Dendritic cell treated with granulocyte-macrophage colony-stimulating factor and Interleukin-4, amounts not matched to agents 40 ng/mL and 50 ng/mL, for 4 days (primary cell): ENCODE measurements around the gene TRIP13.

ENCODE experiments used
- H3K27ac Mint-ChIP-seq: one replicate; pipeline ENCODE4 v1.8.0; 2022; ENCODE audit warnings: mild to moderate bottlenecking, mixed read lengths
- H3K27me3 Mint-ChIP-seq: one replicate; pipeline ENCODE4 v1.8.0; 2022; ENCODE audit warnings: mild to moderate bottlenecking, mixed read lengths
- H3K36me3 Mint-ChIP-seq: one replicate; pipeline ENCODE4 v1.8.0; 2022; ENCODE audit warnings: low read depth, mixed read lengths
- H3K4me1 Mint-ChIP-seq: one replicate; pipeline ENCODE4 v1.8.0; 2022; ENCODE audit warnings: low read depth, mixed read lengths
- H3K4me3 Mint-ChIP-seq: one replicate; pipeline ENCODE4 v1.8.0; 2022; ENCODE audit warnings: mild to moderate bottlenecking, moderate library complexity, mixed read lengths
- H3K9me3 Mint-ChIP-seq: one replicate; pipeline ENCODE4 v1.8.0; 2022; ENCODE audit warnings: mixed read lengths
- intact Hi-C: fragments of 100-400 bp; cut with micrococcal nuclease; formaldehyde crosslinking; loops from one replicate; pipeline ENCODE4 v1.15.0; 2022

The TRIP13 gene

DNA sequence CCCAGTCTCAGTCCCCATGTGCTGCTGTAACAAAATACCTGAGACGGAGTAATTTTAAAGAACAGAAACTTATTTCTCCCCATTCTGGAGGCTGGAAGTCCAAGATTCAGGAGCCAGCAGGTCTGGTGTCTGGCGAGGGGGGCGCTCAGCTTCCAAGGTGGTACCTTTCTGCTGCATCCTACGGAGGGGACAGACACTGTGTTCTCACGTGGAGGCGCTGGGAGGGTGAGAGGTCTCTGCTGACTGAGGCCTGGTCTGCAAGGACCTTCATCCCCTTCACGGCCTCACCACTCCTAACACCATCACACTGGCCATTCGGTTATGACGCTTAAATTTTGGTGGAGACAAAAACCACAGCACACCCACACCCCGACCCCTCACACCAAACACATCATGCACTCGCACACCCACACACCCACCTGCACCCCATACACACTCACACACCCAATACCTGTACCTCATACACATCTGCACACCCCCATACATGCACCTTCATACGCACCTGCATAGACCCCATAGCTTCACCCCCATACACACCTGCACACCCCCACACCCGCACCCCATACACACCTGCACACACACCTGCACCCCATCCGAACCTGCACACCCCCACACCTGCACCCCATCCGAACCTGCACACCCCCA, 32.1 kb upstream of the TRIP13 start:
- H3K4me1 Mint-ChIP-seq: no peaks in the 10 kb centered on the region
- no peaks in the 10 kb centered on the region for H3K9me3 Mint-ChIP-seq
- no peak overlapping the region for H3K27ac Mint-ChIP-seq
- peaks cover 54% of the 10 kb centered on the region for H3K36me3 Mint-ChIP-seq
- H3K27me3 Mint-ChIP-seq: no peaks in the 10 kb centered on the region
- H3K4me3 Mint-ChIP-seq: no peak overlapping the region
- intact Hi-C loops: no loop called here

DNA sequence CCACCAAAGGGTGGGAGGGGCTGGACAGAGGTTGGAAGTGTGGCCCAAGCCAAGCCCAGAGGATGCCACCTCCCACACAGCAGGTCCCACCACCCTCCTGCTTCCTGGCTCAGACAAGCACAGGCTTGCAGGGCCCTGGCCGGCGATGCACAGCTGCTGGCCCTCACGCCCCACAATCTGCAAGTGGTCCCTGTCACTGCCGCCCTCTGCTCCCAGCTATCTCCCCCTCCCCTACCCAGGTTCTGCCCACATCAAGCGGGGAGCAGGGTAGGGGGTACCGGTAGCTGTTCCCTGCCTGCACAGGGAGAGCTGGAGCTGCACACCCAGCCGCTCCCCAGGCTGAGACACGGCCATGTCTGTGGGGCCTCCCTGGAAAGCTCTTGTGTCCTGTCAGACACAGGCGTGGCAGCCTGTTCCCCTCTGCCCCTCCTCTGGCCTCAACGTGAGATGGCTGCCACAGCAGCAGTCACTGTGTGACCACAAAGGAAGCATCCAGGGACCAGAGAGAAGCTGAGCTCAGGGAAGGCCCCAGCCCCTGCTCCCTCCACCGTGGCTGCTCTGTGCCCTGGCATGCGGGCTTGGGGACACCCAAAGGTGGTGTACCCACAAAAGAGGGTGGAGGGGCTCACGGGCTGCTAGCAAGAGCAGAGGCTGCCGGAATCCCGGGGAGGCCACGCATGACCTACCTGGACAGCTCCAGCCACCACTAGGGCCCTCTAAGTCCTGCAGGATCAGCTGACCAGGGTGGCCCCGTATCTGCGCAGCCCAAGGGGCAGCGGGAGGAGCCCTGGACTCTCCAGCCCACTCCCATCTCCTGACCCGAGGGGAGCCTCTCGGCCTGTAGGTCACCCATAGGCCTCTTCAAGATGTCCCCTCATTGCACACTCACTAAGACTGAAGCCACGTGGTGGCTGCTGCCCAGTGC, 31.0 kb upstream of the TRIP13 start:
- Mint-ChIP-seq H3K9me3 (no peaks in the 10 kb centered on the region), H3K36me3 (peaks cover 65% of the 10 kb centered on the region), H3K4me1 (no peaks in the 10 kb centered on the region), H3K27me3 (no peaks in the 10 kb centered on the region), H3K27ac (no peak overlapping the region), H3K4me3 (no peak overlapping the region)
- intact Hi-C loops: no loop called here

DNA sequence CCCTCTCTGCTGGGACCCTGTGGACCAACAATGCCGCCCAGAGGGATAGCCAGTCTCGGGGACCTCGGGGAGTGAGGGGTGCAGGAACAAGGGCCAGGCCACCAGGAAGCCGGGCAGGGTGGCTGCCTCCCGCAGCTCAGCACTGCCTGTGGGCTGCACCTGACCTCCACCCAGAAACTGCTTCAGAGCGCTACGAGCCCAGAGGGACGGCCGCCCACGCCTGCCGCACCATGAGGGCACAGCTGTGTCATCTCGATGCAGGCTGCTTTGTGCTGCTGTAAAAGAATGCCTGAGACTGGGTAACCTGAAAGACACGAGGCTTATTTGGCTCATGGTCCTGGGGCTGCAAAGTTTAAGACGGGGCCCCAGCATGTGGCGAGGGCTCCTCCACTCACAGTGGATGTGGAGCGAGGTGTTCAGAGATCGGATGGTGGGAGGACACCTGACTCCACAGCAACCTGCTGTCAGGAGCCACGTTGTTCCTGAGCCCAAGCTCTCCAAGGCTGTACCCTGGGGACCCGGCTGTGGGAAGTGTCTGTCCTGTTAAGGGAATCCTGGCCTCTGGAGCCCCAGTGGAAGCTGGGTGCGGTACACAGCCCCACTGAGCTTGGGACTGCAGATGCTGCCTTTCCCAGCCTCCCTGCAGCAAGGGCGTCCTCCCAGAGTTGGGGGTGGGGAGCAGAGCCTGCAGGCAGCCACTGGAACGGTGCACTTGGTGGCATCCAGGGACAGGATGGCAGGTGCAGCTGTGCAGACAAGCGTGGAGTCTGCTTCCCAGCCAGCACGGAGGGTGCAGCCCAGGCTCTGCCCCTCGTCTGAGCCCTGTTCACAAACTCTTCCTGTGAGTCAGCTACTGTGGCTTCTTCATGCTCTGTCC, 30.1 kb upstream of the TRIP13 start:
- no peak overlapping the region for H3K4me3 Mint-ChIP-seq
- no peak overlapping the region for H3K27ac Mint-ChIP-seq
- peaks cover 74% of the 10 kb centered on the region for H3K36me3 Mint-ChIP-seq
- H3K27me3 Mint-ChIP-seq: no peaks in the 10 kb centered on the region
- H3K9me3 Mint-ChIP-seq: no peaks in the 10 kb centered on the region
- H3K4me1 Mint-ChIP-seq: no peaks in the 10 kb centered on the region
- intact Hi-C loops: no loop called here

DNA sequence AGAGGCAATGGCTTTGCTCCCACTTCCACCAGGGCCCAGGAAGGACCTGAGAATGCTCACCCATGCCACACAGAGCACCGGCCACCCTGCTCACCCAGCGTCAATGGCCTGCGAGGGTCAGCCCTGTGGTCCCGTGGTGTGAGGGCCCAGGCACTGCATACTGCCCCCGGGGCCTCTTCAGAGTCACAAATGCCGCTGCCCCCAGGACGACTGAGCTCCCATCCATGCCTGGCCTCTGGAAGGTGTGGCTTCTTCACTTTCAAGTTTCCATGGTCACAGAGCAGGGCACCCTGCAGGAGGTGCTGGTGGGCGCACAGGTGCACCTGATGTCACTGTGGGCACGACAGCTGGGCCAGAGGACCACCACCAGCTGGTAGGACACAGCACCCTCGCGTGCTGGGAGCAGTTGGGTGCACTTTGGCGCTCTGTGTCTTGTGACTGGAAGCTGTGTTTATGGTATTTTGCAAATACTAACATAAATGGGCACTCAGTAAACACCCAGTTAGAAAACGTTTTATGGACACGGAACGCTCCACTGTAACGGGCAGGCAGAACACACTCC, 29.4 kb upstream of the TRIP13 start:
- intact Hi-C loops: no loop called here
- no peak overlapping the region for H3K4me3 Mint-ChIP-seq
- no peaks in the 10 kb centered on the region for H3K4me1 Mint-ChIP-seq
- H3K9me3 Mint-ChIP-seq: no peaks in the 10 kb centered on the region
- no peak overlapping the region for H3K27ac Mint-ChIP-seq
- no peaks in the 10 kb centered on the region for H3K27me3 Mint-ChIP-seq
- peaks cover 81% of the 10 kb centered on the region for H3K36me3 Mint-ChIP-seq

DNA sequence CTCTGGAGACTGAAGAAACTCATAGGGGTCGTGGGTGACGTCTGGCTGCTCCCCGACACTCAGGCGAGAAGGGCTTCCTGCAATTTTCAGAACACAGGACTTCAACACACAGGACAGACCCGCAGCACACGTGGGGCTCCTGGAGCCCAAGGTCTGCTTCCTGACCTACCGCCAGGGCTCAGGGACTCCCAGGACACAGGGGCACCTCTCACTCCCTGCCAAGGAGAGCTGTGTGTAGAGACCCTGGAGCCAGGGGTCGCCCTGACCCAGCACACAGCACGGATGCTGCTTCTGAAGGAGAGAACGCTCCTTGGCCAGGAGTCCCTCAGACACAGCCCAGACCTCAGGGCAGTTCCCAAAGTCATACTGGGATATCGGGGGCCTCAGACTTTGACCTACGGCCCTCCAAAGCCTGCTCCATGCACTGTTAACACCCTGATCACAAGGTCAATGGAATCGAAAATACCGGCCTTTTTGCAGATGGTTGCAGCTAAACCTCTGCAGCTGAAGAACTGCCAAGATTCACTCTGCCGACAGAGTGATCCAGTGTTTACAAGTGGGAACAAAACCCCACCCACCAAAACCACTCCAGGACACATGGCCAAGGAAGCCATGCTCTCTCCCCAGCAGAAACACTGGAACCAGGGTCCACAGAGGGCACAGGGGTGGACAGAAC, 28.1 kb upstream of the TRIP13 start:
- Mint-ChIP-seq H3K9me3 (no peaks in the 10 kb centered on the region), H3K4me3 (no peak overlapping the region), H3K36me3 (peaks cover 87% of the 10 kb centered on the region), H3K27ac (no peak overlapping the region), H3K27me3 (no peaks in the 10 kb centered on the region), H3K4me1 (no peaks in the 10 kb centered on the region)
- intact Hi-C loops: no loop called here

DNA sequence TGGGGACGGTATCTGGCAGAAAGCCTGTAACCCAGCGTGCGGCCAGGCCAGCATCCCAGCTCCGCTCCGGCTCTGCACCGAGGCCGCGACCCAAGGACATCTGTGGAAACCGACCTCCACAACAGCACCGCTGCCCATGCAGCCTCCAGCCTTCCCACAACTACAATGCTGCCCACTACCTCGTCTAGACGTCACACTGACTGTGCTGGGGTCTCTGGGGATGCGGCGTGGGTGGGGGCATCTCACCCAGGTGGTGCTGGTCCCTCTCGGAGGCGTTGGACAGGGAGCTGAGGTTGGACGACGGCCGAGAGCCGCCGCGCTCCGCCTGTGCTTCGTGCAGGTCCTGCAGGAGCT, 27.5 kb upstream of the TRIP13 start:
- Mint-ChIP-seq H3K4me1 (no peaks in the 10 kb centered on the region), H3K9me3 (no peaks in the 10 kb centered on the region), H3K27ac (no peak overlapping the region), H3K4me3 (no peak overlapping the region), H3K27me3 (no peaks in the 10 kb centered on the region), H3K36me3 (peaks cover 93% of the 10 kb centered on the region)
- intact Hi-C loops: no loop called here

DNA sequence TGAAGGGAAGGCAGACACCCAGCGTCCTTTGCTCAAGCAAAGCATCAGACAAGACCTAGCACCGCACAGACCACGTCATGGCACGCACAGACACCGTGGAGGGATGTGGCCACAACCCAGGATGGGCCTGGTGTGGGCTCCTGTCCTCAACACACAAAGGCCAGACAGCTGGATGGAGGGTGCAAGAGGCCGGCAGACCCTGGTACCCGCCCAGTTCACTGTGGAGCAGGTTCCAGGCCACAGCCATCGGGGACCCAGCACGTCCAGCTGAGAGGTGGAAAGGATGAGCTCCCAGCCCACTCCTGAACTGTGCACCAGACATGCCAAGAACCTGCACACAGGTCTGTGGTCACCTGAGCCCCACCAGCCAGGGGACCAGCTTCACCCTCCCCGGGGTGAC, 26.9 kb upstream of the TRIP13 start:
- Mint-ChIP-seq H3K9me3 (no peaks in the 10 kb centered on the region), H3K4me1 (no peaks in the 10 kb centered on the region), H3K36me3 (peaks cover 95% of the 10 kb centered on the region), H3K4me3 (no peak overlapping the region), H3K27ac (no peak overlapping the region), H3K27me3 (no peaks in the 10 kb centered on the region)
- intact Hi-C loops: no loop called here

DNA sequence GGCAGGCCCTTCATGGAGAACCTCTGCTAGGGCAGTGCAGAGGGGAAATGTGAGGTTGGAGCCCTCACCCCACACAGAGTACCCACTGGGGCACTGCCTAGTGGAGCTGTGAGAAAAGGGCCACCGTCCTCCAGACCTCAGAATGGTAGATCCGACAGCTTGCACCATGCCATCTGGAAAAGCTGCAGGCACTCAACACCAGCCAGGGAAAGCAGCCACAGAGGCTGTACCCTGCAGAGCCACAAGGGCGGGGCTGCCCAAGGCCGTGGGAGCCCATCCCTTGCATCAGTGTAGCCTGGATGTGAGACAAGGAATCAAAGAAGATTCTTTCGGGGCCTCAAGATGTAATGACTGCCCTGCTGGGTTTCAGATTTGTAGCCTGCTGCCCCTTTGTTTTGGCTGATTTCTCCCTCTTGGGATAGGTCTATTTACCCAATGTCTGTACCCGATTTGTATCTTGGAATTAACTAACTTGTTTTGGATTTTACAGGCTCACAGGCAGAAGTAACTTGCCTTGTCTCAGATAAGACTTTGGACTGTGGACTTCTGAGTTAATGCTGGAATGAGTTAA, 25.3 kb upstream of the TRIP13 start:
- Mint-ChIP-seq H3K4me1 (no peaks in the 10 kb centered on the region), H3K27me3 (no peaks in the 10 kb centered on the region), H3K9me3 (no peaks in the 10 kb centered on the region), H3K27ac (no peak overlapping the region), H3K4me3 (no peak overlapping the region), H3K36me3 (peaks cover 100% of the 10 kb centered on the region)
- intact Hi-C loops: no loop called here

DNA sequence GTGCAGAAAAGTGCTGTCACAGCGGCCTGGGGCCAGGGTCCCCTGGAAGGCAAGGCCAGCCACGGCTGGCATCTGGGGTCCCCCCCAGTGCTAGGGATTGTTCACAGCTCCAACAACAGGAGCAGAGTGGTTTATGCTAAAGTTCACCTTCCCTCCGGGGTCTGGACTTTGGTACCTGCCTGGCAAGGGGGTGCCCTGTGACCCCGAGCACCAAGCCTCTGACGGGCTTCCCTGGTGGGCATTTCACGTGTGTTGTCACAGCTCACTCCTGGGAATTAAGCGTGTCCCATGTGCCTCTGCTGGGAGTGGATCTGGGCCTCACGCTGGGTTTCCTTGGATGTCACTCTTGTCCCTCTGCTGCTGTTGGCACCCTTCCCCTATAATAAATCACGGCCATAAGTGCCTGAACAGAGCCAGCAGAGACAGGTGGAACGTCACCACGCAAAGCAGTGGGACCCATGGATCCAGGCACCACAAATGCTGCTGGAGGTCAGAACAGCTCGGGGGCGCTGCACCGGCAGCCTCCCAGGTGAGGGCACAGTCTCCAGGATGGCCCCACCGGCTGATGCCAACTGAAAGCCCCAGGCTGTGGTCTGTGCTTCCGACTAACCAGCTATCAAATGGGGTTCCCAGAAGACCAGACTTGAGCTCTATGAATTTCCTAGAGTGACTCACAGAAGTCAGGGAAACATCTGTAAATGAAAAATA, 24.1 kb upstream of the TRIP13 start:
- Mint-ChIP-seq H3K4me1 (peaks cover 7% of the 10 kb centered on the region), H3K9me3 (no peaks in the 10 kb centered on the region), H3K4me3 (no peak overlapping the region), H3K36me3 (peaks cover 100% of the 10 kb centered on the region), H3K27me3 (no peaks in the 10 kb centered on the region), H3K27ac (no peak overlapping the region)
- intact Hi-C loops: no loop called here

DNA sequence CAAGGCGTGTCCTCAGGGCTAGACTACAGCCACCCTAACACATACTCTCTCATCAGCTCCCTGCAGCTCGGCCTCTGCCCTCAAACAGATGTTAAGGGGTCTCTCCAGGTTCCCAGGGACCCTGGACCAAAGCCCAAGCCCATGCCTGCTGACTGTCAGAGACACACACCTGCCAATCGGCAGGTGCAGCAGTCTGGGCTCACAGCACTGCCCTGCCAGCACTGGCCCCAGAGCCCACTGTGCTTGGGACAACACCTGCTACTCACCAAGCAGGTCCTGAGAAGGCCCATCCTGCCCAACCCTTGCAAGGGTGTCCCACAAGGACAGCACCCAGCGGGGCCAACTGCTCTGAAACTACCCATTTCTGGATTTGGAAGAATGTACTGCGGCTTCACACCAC, 21.7 kb upstream of the TRIP13 start:
- peaks cover 100% of the 10 kb centered on the region for H3K36me3 Mint-ChIP-seq
- no peak overlapping the region for H3K27ac Mint-ChIP-seq
- intact Hi-C loops: no loop called here

DNA sequence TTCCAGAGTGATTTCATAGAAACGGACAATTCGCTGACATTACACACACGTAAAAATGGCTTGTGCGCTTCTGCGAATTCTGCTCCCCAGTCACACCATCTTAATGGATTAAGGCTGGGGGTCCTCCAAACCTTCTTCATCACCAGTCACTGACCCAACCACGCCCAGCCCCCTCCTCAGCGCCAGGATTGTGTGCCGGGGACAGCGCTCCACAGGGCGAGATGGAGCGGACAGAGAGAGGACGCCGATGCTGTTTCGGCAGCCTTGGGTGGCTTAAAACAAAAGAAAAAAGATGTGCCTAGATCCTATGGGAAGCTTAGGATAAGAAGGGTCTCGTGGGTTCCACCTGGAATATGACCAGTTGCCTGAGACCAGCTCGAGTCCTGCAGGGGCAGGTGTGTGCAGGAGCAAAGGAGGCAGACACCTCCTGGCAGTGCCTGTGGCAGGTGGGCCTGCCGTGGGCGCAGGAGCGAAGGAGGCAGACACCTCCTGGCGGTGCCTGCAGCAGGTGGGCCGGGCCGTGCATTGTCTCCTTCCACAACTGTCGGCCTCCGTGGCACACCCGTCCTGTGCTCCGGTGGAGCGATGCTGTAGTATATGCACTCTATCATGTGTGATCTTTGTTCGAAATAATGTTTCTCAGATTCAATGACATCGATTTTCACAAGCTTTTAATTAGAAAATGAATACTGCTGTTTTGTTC, 20.9 kb upstream of the TRIP13 start:
- no peak overlapping the region for H3K4me3 Mint-ChIP-seq
- H3K27me3 Mint-ChIP-seq: no peaks in the 10 kb centered on the region
- peaks cover 11% of the 10 kb centered on the region for H3K4me1 Mint-ChIP-seq
- intact Hi-C loops: no loop called here
- no peak overlapping the region for H3K27ac Mint-ChIP-seq
- H3K9me3 Mint-ChIP-seq: no peaks in the 10 kb centered on the region
- H3K36me3 Mint-ChIP-seq: peaks cover 100% of the 10 kb centered on the region

More for the DNA sequence above, 21.7 kb upstream of the TRIP13 start:
- Mint-ChIP-seq H3K4me1 (peaks cover 11% of the 10 kb centered on the region), H3K9me3 (no peaks in the 10 kb centered on the region), H3K27me3 (no peaks in the 10 kb centered on the region), H3K4me3 (no peak overlapping the region)

DNA sequence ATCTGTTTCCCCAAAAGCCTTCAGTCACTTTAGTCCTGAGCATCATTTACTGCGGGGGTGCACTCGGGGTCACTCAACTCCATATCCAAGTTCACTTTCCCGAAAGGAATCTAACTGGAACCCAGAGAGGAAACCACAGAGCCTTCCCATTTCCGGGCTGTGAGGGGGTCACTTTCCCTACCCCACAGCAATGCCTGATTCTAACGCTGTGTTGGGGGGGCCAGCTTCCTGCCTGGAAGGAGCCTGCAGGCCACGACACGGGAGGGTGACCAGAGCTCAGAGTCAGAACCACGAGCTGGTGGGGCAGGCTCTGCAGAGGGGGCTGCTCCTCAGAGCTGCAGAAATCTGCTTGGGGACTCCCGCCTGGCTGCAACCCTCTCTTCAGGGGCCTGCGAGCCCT, 20.4 kb upstream of the TRIP13 start:
- Mint-ChIP-seq H3K27ac (no peak overlapping the region), H3K9me3 (no peaks in the 10 kb centered on the region), H3K27me3 (no peaks in the 10 kb centered on the region), H3K4me3 (no peak overlapping the region), H3K36me3 (peaks cover 100% of the 10 kb centered on the region), H3K4me1 (peaks cover 11% of the 10 kb centered on the region)
- intact Hi-C loops: no loop called here
